Smooth muscle cell (in vitro differentiated cells): ENCODE measurements around the gene KIFC1. TPM values are rescaled to one million over a fixed set of nuclear protein-coding genes. Genes with fewer than 3 reads are reported as not detected.

Experiments used
- DNase-seq: peaks from one replicate; lab custom pipeline; 2025; ENCODE audit not compliant: unreplicated experiment; lab: John Stamatoyannopoulos, UW
- H2AFZ ChIP-seq: fragments of 200-600 bp; sonication (generic); 2 replicates; pipeline ENCODE4 v1.6.0; 2016; ENCODE audit warnings: antibody characterized with exemption, low read depth, mild to moderate bottlenecking
- H3F3A ChIP-seq: fragments of 200-600 bp; sonication (generic); 2 replicates; pipeline ENCODE4 v1.6.0; 2017; ENCODE audit warnings: antibody characterized with exemption, low read depth
- H3K27ac ChIP-seq: fragments of 200-600 bp; sonication (generic); 2 replicates; pipeline ENCODE4 v1.5.1; 2016; ENCODE audit warnings: low read depth, mild to moderate bottlenecking
- H3K27me3 ChIP-seq: fragments of 200-600 bp; sonication (generic); 2 replicates; pipeline ENCODE4 v1.6.1; 2016; ENCODE audit warnings: low read depth, mild to moderate bottlenecking
- H3K36me3 ChIP-seq: fragments of 200-600 bp; sonication (generic); 2 replicates; pipeline ENCODE4 v1.5.1; 2016; ENCODE audit warnings: low read depth
- H3K4me1 ChIP-seq: fragments of 200-600 bp; sonication (generic); 2 replicates; pipeline ENCODE4 v1.5.1; 2016; ENCODE audit warnings: low read depth
- H3K4me2 ChIP-seq: fragments of 200-600 bp; sonication (generic); 2 replicates; pipeline ENCODE4 v1.6.0; 2016; ENCODE audit warnings: mild to moderate bottlenecking
- H3K4me3 ChIP-seq: fragments of 200-600 bp; sonication (generic); 2 replicates; pipeline ENCODE4 v1.5.1; 2016; ENCODE audit warnings: mild to moderate bottlenecking
- H3K79me2 ChIP-seq: fragments of 200-600 bp; sonication (generic); 2 replicates; pipeline ENCODE4 v1.6.0; 2016; ENCODE audit warnings: low read depth, mild to moderate bottlenecking
- H3K9ac ChIP-seq: fragments of 200-600 bp; sonication (generic); 2 replicates; pipeline ENCODE4 v1.6.0; 2016; ENCODE audit warnings: low read depth
- H3K9me3 ChIP-seq: fragments of 200-600 bp; sonication (generic); replicated peaks from 2 replicates; pipeline ENCODE4 v1.5.1; 2016; ENCODE audit warnings: low read depth
- H4K20me1 ChIP-seq: fragments of 200-600 bp; sonication (generic); 2 replicates; pipeline ENCODE4 v1.6.0; 2016; ENCODE audit warnings: low read depth
- WGBS: methylation state at CpG from one replicate; pipeline ENCODE4 v1.1.7; 2016; ENCODE audit warnings: low lambda C conversion rate; 5-methylcytosine and 5-hydroxymethylcytosine counted together
- polyA plus RNA-seq: library from polyadenylated mRNA; unstranded; fragments of >200 nt; fragmentation: Nextera tagmentation; extraction: Ambion mirVana; gene quantifications from 2 replicates; pipeline ENCODE4 v1.2.1, GENCODE V29; 2016
- total RNA-seq: library from RNA; depleted of rRNA; stranded (reverse); fragments of >200 nt; gene quantifications from 2 replicates; pipeline ENCODE4 v1.2.3, GENCODE V29; 2014
- TF ChIP-seq, protein P1 (sequence below): fragments of 200-600 bp; sonication (generic); IDR thresholded peaks from 2 replicates; pipeline ENCODE4 v1.5.1; 2017; ENCODE audit warnings: borderline replicate concordance, mild to moderate bottlenecking, antibody characterized with exemption; ENCODE audit not compliant: insufficient read depth, poor library complexity, severe bottlenecking

The KIFC1 gene
- total and polyA plus RNA-seq, 2 experiments from 2014 or later = 8.8 to 12.0 TPM

DNA sequence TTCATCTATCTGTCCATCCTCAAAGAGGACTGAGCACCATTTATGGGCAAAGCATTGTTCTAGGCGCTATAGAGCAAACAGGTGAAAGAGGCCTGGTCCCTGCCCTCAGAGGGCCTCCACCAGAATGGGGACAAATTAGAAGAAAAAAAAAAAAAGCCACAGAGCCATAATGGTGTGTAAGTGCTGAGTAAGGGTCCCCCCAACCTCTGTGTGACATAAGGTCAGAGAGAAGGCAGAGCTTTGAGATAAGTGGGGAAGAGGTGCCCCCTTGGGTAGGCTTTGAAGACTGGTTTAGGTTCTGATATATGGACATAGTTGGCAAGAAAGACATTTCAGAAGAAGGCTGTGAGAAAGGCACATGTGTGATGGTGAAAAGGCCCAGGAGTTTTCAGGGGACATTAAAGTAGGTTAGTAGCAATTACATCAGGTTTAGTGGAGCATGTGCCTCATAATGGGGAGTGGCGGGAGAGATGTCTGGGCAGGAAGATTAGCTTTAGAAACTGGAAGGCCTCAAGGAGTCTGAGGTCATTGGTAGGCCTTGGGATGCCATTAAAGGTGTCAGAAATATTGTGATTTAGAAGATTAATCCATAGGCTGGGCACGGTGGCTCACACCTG is 47.5 kb downstream of the KIFC1 start:
- no peak overlapping the region for H2AFZ ChIP-seq
- 98% methylated on average over 3 of the region's 3 CpGs for WGBS
- peaks cover 7% of the 10 kb centered on the region for H4K20me1 ChIP-seq
- no peak overlapping the region for H3K9ac ChIP-seq
- H3K27me3 ChIP-seq = no peaks in the 10 kb centered on the region
- no peak overlapping the region for H3K4me2 ChIP-seq
- no peaks in the 10 kb centered on the region for H3F3A ChIP-seq
- H3K9me3 ChIP-seq = no peaks in the 10 kb centered on the region
- H3K36me3 ChIP-seq = peaks cover 5% of the 10 kb centered on the region
- TF ChIP-seq, protein P1, sequence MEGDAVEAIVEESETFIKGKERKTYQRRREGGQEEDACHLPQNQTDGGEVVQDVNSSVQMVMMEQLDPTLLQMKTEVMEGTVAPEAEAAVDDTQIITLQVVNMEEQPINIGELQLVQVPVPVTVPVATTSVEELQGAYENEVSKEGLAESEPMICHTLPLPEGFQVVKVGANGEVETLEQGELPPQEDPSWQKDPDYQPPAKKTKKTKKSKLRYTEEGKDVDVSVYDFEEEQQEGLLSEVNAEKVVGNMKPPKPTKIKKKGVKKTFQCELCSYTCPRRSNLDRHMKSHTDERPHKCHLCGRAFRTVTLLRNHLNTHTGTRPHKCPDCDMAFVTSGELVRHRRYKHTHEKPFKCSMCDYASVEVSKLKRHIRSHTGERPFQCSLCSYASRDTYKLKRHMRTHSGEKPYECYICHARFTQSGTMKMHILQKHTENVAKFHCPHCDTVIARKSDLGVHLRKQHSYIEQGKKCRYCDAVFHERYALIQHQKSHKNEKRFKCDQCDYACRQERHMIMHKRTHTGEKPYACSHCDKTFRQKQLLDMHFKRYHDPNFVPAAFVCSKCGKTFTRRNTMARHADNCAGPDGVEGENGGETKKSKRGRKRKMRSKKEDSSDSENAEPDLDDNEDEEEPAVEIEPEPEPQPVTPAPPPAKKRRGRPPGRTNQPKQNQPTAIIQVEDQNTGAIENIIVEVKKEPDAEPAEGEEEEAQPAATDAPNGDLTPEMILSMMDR = no peak
- H3K79me2 ChIP-seq = peaks cover 4% of the 10 kb centered on the region
- no peak for DNase-seq
- no peak overlapping the region for H3K4me3 ChIP-seq
- no peak overlapping the region for H3K27ac ChIP-seq
- no peaks in the 10 kb centered on the region for H3K4me1 ChIP-seq

DNA sequence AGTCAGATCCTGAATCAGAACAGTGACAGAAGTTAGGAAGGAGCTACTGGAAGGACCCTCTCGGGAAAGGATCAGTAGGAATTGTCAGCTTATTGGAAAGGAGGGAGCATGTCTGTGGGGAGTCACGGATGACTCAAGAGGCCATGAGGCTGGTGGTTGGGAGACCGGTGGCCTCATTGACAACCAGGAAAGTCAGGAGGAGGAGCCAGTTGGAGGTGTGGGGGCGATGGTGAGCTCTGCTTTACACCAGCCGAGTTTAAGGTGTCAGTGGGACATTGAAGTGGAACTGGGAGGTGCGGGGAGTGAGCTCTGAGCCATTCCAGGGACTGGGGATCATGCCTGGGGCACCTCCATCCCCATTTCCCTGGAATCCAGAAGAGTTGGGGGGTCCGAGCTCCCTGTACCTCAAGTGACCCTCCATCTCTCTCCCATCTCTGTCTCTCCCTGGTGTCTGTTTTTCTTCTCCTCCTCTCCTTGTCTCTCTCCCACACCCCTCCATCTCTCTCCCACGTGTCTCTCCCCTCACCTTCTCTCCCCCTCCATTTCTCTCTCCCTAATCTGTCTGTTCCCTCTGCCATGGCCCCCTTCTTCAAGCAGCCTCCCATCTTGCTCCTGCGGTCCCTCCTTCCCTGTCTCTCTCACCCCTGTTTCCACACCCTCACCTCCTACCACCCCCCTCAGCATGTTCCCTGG is 48.5 kb downstream of the KIFC1 start:
- Histone ChIP-seq H3K9ac (no peak overlapping the region), H4K20me1 (no peaks in the 10 kb centered on the region), H3K9me3 (no peaks in the 10 kb centered on the region), H3K36me3 (peaks cover 5% of the 10 kb centered on the region), H3F3A (no peaks in the 10 kb centered on the region), H3K4me2 (no peak overlapping the region), H3K27ac (no peak overlapping the region), H3K4me1 (no peaks in the 10 kb centered on the region), H3K4me3 (no peak overlapping the region), H3K27me3 (no peaks in the 10 kb centered on the region), H2AFZ (no peak overlapping the region), H3K79me2 (no peaks in the 10 kb centered on the region)
- TF ChIP-seq, protein P1 = no peak
- DNase-seq = no peak
- 71% methylated on average over 8 of the region's 9 CpGs for WGBS

DNA sequence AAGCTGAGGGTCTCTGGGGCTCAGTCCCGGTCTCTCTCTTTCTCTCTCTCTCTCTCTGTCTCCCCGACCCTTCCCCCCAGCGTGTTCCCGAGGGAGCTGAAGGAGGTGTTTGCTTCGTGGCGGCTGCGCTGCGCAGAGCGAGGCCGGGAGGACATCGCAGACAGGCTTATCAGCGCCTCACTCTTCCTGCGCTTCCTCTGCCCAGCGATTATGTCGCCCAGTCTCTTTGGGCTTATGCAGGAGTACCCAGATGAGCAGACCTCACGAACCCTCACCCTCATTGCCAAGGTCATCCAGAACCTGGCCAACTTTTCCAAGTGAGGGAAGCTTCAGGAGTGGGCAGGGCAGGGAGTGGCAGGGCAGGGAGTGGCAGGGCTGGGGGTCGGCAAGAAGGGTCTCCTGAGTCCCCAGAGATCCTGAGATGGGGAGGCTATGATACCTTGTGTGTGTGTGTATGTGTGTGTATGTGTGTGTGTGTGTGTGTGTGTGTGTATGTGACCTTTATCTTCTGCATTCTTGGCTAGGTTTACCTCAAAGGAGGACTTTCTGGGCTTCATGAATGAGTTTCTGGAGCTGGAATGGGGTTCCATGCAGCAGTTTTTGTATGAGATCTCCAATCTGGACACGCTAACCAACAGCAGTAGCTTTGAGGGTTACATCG is 49.2 kb downstream of the KIFC1 start:
- H2AFZ ChIP-seq = no peak overlapping the region
- H3K36me3 ChIP-seq = peaks cover 5% of the 10 kb centered on the region
- no peaks in the 10 kb centered on the region for H3K9me3 ChIP-seq
- 90% methylated on average over 19 of the region's 19 CpGs for WGBS
- H3K4me2 ChIP-seq = no peak overlapping the region
- H4K20me1 ChIP-seq = no peaks in the 10 kb centered on the region
- no peak overlapping the region for H3K27ac ChIP-seq
- no peak overlapping the region for H3K4me3 ChIP-seq
- no peaks in the 10 kb centered on the region for H3K4me1 ChIP-seq
- TF ChIP-seq, protein P1 = no peak
- no peak overlapping the region for H3K9ac ChIP-seq
- no peaks in the 10 kb centered on the region for H3K79me2 ChIP-seq
- no peaks in the 10 kb centered on the region for H3F3A ChIP-seq
- no peak for DNase-seq
- H3K27me3 ChIP-seq = no peaks in the 10 kb centered on the region
